SKM-1 (cell line): Measurements from ENCODE around the gene MRPL36.

Source experiments
- DNase-seq: peaks from one replicate; lab custom pipeline; 2025; ENCODE audit not compliant: unreplicated experiment; lab: John Stamatoyannopoulos, UW

The MRPL36 gene

DNA sequence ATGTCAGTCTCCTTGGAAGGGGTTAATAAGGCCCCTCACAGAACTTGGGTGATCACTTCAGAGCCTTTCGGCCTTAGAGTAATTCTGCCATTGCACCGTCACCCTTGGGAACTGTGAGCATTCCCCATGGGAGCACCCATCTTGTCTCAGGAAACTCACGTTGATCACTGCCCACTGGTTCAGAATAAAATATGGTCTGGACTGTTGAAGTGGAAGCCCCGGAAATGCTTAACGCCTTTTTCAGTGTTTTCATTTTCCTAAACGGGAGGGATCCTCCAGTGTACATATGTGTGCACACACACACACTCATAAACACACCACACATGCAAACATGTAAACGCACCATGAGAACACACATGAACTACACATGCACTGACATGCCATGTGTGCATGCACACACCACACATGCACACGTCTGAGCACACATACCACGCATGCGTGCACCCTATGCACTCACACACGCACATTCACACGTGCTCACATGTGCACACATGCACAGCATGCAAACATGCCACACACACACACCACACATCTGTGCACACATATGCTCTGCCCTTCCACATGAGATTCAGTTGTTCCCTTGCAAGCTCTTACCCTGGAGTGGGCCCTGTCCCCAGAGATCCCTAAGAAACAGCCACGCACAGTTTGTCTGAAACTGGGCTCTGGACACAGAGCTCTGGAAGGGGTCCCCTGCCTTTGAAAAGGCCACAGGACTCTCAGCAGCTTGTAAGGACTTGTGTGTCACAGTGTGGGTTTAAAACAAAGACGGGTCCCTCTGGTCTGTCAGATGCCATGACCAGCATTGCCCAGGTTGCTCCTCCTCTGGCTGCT, 17.0 kb downstream of the MRPL36 start:
- no peak for DNase-seq

GRCh38 chr5:1781726-1782384, 17.8 kb downstream of the MRPL36 start:
- no peak for DNase-seq

DNA sequence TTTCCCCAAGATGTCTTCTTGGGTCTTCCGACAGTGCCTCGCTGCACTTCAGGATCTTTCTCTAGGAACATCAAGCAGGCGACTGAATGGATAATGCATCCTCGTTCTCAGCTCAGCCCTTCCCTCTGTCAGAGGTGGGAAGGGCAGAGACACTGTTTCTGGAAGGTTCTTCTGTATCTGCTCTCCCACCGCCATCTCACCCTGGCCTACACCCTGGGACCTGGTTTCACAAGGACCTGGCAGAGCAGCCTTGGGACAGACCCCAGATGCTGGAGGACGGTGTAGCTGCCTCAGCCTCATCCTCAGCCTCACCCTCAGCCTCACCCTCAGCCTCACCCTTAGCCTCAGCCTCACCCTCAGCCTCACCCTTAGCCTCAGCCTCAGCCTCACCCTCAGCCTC, 18.5 kb downstream of the MRPL36 start:
- DNase-seq: no peak

- no peak for DNase-seq
These were observed 19.1 kb downstream of the MRPL36 start for GRCh38 chr5:1780614-1780930.

GRCh38 chr5:1779782-1780613, 19.6 kb downstream of the MRPL36 start:
- DNase-seq: no peak

DNA sequence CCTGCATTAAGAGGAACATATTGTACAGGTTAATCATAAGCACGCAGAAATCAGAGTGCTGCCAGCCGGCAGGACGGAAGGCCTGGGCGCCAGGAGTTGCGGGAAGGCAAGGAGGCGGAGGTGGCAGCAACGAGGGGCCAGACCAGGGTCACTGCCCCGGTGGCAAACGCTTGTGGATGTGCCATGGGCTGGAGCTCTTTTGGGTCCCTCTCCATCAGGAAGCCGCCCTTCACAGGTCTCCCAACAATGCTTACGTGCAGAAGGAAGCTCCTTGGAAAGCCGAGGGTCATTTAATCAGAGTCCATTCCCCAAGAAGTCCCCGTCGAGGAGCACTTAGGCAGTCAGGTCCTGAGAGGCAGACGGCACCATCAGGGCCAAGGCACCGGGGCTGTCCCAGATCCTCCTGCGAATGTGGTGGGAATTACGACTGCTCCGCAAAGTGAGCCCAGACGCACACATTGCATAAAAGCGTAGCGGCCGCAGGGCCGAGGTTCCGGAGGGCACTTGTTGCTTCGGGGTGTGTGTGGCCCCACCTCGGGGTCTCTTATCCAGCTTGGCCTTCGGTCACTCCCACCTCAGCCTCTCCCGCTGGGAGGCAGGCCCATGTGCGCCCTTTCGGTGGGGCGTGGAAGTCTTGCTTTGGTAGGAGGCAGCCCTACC, 20.5 kb downstream of the MRPL36 start:
- no peak for DNase-seq

- no peak for DNase-seq
These were observed 21.3 kb downstream of the MRPL36 start for GRCh38 chr5:1778138-1779020.

GRCh38 chr5:1777281-1778137, 22.1 kb downstream of the MRPL36 start:
- no peak for DNase-seq

DNA sequence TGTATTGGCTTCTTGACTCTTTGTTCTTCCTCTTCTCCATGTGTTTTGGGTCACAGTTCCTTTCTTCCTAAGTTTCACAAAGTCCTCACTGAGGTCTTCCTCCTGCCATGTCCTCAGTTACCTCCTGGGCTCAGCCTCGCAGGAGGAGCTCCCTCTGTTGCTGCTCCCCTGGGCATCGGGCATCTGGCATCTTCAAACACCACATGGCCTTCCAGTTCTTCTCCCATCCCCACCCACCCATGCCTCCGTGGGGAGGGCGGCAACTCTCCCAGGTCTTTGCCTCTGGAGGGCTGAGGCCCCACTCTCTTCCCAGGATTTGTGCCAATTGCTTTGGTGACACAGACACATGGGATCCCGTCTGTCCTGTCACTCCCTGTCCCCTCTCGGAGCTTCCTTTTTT, 22.8 kb downstream of the MRPL36 start:
- DNase-seq: no peak

DNA sequence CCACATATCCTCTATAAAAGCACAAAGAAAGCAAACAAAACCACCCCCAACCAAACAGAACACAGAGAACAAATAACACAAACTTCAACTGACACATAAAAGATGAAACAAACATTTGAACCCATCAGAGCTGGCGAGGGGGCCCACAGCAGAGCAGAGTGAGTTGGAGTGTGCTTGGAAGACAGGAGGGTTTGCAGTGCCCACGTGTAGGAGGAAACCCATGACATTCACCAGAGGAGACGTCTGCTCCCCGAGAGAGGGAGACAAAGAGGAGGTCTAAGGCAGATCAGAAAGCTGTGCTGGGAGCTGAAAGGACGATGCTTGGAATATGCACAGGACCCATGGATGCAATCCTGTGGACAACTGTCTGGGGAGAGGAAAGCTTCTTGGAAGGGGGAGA, 27.0 kb downstream of the MRPL36 start:
- no peak for DNase-seq

DNA sequence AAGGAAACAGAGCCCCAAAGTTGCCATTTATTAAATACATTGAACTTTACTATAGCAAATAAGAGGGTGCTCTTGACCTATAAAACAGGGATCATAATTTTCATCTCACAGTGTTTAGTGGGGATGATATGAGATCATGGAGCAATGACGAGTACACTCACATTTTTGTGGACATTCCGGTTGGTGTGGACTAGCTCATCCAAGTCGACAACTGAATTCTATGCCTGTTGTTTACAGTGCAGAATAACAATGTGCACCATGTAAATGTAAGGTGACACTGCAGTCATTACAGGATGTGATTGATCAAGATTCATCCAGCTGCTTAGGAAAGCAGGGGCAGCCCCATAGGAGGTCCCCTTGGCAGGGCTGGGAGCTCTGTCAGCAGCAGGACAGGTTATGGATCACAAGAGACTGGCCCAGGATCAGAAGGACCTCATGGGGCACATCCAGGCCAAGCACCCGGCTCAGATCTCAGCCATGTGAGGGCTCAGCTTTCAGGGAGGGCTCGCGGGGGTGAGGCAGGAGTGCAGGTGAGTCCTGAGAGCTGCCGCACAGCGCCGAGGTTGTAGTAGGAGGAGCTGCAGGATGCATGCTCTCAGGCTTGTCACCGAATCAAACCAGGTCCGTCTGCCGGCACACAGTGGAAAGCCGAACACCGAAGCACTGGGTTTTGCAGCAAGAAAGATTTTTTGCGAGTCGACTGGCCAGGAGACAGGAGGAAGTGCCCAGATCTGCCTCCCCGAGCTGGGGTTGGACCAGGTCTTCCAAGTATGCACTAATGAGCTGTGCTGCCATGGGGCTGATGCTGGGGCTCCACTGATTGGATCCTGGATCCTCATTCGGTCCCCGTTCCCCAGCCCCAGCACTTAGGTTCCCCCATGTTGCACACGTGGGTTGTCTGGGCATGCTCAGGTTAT, 28.2 kb downstream of the MRPL36 start:
- DNase-seq: no peak

DNA sequence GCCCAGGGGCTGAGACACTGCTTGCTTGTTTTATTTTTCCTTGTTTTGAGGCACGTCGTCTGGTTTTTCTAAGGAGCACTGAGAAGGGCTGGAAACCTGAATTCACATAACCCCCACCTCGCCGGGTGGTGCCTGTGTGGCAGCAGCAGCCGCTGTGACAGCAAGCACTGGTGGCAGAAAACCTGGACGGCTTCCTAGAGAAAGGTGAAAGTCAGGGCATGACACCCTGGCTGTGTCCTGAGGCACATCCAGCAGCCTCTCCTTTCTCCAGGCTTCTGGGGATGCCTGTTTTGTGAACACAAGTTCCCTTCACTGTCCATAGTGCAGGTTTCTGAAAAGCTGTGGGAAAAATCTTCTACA, 29.2 kb downstream of the MRPL36 start:
- DNase-seq: no peak

DNA sequence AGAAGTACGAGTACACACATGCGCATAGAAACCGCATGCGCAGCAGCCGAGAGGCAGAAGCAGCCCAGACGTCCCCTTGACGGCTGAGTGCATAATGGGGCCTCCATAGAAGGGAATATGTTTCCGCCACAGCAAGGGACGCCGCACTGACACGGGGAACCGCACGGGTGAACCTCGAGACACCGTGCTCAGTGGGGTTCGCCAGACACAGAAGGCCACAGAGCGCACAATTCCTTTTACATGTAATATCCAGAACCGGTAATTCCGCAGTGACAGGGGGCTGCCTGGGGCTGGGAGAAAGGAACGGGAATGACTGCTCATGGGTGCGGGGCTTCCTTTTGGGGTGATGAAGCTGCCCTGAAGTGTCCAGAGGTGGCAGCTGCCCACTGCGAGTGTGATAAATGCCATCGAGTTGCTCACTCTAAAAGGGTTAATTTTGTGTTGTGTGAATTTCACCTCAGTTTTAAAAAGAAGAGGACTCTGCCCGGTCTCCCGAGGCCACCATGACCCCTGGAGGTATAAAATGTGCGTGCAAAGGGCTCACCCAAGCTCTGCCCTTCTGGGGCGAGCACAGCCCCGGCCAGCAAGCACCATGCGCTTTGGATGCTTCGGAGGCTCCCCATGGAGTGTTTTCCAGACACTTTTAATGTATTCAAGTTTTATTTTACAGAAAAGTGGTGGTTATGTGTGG, 29.7 kb downstream of the MRPL36 start:
- DNase-seq: no peak

- DNase-seq: no peak
These were observed 30.5 kb downstream of the MRPL36 start for GRCh38 chr5:1769017-1769640.

GRCh38 chr5:1768283-1769000, 31.2 kb downstream of the MRPL36 start:
- DNase-seq: no peak

DNA sequence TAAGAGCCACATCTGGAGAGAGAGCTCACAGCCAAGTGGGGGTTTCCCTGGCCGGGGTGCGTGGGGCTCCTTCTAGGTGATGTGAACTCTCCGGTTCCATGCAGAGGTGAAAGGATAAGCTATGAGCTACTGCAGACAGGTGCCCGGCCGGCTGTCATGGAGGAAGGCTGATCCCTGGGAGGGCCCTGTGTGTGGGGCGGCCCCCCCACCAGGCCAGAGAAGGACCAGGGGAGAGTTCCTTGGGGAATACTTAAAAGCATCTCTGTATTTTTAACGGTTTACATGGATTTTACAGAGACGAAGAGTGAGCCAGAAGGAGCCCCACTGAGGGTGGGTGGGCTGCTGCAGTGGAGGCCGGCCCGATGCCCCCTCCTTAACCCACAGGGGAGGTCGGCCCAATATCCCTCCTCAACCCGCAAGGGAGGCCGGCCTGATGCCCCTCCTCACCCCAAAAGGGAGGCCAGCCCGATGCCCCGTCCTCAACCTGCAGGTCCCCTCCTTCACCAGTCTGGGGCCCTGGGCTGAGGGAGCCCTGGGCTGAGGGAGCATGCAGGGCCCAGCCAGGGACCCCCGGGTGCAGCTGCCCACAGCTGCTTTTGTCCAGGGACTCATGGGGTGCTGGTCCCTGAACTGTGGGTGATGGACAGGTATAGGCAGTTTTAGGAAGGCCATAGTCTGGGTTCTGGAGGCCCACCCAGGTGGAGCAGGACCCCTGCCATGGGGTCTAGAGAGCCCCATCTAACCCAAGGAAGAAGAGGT, 31.9 kb downstream of the MRPL36 start:
- no peak for DNase-seq
